ENCODE data around the gene MOB3A. TPM values are rescaled to one million over a fixed set of nuclear protein-coding genes. Genes with fewer than 3 reads are reported as not detected.

Gene MOB3A
- total and polyA plus RNA-seq, 2 of the 8 experiments (the other 6 are each of a cell fraction or from before 2014, with no cell fraction given) = 9.2 to 9.6 TPM

DNA sequence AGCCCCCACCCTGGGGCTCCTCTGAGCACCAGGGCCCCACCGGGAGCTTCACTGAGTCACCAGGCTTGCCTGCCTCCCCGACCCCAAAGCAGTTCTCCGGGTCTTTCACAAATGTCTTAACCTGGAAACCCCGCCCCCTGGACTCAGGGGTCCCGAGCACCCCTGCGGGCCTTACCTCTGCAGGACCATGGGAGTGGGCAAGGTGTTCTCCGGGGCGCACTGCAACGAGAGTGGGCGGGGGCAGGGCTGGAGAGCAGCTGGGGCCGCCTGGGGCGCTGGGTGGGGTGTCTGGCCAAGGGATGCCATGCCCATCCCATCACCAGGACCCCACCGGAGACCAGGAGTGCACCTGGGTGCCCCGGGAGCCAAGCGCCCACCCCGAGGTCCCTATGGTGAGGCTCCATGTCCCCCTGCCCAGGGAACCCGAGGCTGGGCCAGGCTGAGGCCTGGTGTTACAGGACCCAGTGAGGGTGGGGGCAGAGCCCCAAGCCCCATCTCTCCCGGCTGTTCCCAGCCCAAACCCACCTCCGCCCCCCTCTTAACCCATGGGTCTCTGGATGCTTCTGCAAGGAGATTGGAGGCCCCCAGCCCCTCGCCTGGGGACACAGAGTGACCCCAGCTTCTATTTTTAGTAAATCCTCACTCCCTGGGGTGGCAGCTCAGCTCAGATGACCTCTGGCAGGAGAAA is 56.0 kb downstream of the MOB3A start:
- H3K36me3 ChIP-seq (ENCODE audit: control insufficient read depth in 2 of 4, insufficient read depth in 4 of 4, low read length in 3 of 4) = peaks cover 7 to 39% (median 29%) of the 10 kb centered on the region in 4 experiments
- no peak overlapping the region for H3K4me3 ChIP-seq (ENCODE audit: extremely low read depth in 1 of 4, insufficient read depth in 2 of 4, low read depth in 3 of 4, low read length in 4 of 4)
- no peak overlapping the region for H2BK15ac ChIP-seq (ENCODE audit: low read length)
- H2AK5ac ChIP-seq (ENCODE audit: low read depth, low read length) = no peak overlapping the region
- FAIRE-seq (no peak), DNase-seq (ENCODE audit: low read depth in 1 of 2, low spot score in 2 of 2) (no peak)
- no peak overlapping the region for H3K23ac ChIP-seq (ENCODE audit: insufficient read length)
- peak overlapping the region; percentile 93; the same call in 1 of the 2 replicates for H3K27ac ChIP-seq (ENCODE audit: low read depth, low read length)
- no peak overlapping the region for H2BK5ac ChIP-seq (ENCODE audit: low read depth, low read length)
- H3K79me2 ChIP-seq (ENCODE audit: control insufficient read depth in 1 of 2, insufficient read depth in 2 of 2, low read length in 2 of 2) = peaks cover 0 to 5% of the 10 kb centered on the region in 2 experiments; a peak in 1 of 4 replicates
- H3K56ac ChIP-seq (replicated peaks; ENCODE audit: insufficient read length, low read depth, low read length) = no peak overlapping the region
- H3K79me1 ChIP-seq (ENCODE audit: low read depth, low read length) = peaks cover 6% of the 10 kb centered on the region
- 90% methylated on average over 13 of the region's 20 CpGs; no CpG with 5 or more reads in 1 of the 2 experiments for WGBS, 2 experiments (ENCODE audit: extremely low coverage in 1 of 2, insufficient coverage in 1 of 2, insufficient read length in 1 of 2, insufficient replicate concordance in 2 of 2, low coverage in 1 of 2, low lambda C conversion rate in 2 of 2, missing lambda C conversion rate in 1 of 2)
- no peak overlapping the region for H3K14ac ChIP-seq (ENCODE audit: insufficient read length)
- H4K91ac ChIP-seq (replicated peaks; ENCODE audit: insufficient read length, low read length) = no peak overlapping the region
- peaks cover 7 to 8% of the 10 kb centered on the region in 2 experiments; a peak in 1 of 4 replicates for H3K9me3 ChIP-seq (ENCODE audit: insufficient read depth in 2 of 2, low read depth in 1 of 2, low read length in 1 of 2)
- H4K8ac ChIP-seq (ENCODE audit: extremely low read depth, insufficient read depth, low read length) = peak overlapping the region; percentile 14; the same call in 1 of the 2 replicates
- H2BK12ac ChIP-seq (ENCODE audit: low read depth, low read length) = no peak overlapping the region
- H2BK120ac ChIP-seq (replicated peaks; ENCODE audit: low read depth, low read length) = no peak overlapping the region
- H3K23me2 ChIP-seq (ENCODE audit: low read depth, low read length) = no peaks in the 10 kb centered on the region
- no peaks in the 10 kb centered on the region for H3K27me3 ChIP-seq (replicated peaks in 1 of 4; ENCODE audit: control insufficient read depth in 3 of 4, extremely low read depth in 1 of 4, insufficient read depth in 3 of 4, low read length in 3 of 4)
- no peak overlapping the region for H2BK20ac ChIP-seq (ENCODE audit: low read length)
- no peak overlapping the region for H3K9ac ChIP-seq (replicated peaks in 1 of 4; ENCODE audit: extremely low read depth in 1 of 4, low read depth in 3 of 4, low read length in 3 of 4)
- no peak overlapping the region for H3K4me2 ChIP-seq (ENCODE audit: insufficient read depth in 1 of 2, low read depth in 2 of 2, low read length in 2 of 2)
- no peak overlapping the region for H2AFZ ChIP-seq (ENCODE audit: low read length)
- no peak overlapping the region for H4K5ac ChIP-seq (ENCODE audit: insufficient read length, low read depth, low read length)
- H3K4ac ChIP-seq (replicated peaks; ENCODE audit: insufficient read length, low read depth, low read length) = no peak overlapping the region
- ChIA-PET CTCF (ENCODE audit: partially characterized antibody) (interaction anchor here (0.8 to 1.2 kb wide), 4 partner anchors 11 to 23 kb away, joined by 3 to 5 read pairs (median 4); no protein-coding TSS in a partner anchor), POLR2A (ENCODE audit: partially characterized antibody) (interaction anchor here (22.2 to 27.5 kb wide), 2 partner anchors 8 to 11 kb away, joined by 524 read pairs; partner anchors contain the start of gene MKNK2)
- peaks cover 3 to 24% of the 10 kb centered on the region in 2 experiments for H4K20me1 ChIP-seq (replicated peaks in 1 of 2; ENCODE audit: control insufficient read depth in 1 of 2, insufficient read depth in 2 of 2, low read length in 2 of 2)
- H3K4me1 ChIP-seq (replicated peaks in 1 of 4; ENCODE audit: control insufficient read depth in 3 of 4, insufficient read depth in 4 of 4, low read length in 3 of 4) = peaks cover 0 to 23% (median 14%) of the 10 kb centered on the region in 4 experiments; a peak in 6 of 7 replicates
- H3K18ac ChIP-seq (ENCODE audit: extremely low read depth, low read length) = no peak overlapping the region
- TF ChIP-seq GTF2F1 (IDR thresholded peaks at IDR 0.05; ENCODE audit: borderline replicate concordance, low read depth, low read length) (no peak), SP1 (IDR thresholded peaks at IDR 0.05; ENCODE audit: low read depth, low read length) (no peak), TAF7 (optimal IDR thresholded peaks at IDR 0.05; ENCODE audit: borderline replicate concordance, low read depth, low read length) (no peak), HDAC6 (IDR thresholded peaks at IDR 0.05; ENCODE audit: low read depth, low read length) (no peak), POU5F1 (IDR thresholded peaks at IDR 0.05; ENCODE audit: low read depth, low read length) (no peak), RAD21 (IDR thresholded peaks at IDR 0.05 in 1 of 2, conservative IDR thresholded peaks at IDR 0.05 in 1 of 2; ENCODE audit: low read depth in 2 of 2, low read length in 2 of 2) (no peak), CTCF (IDR thresholded peaks at IDR 0.05; ENCODE audit: control extremely low read depth in 1 of 3, insufficient read depth in 1 of 3, low read depth in 1 of 3, low read length in 3 of 3) (no peak), MAX (IDR thresholded peaks at IDR 0.05) (no peak), BACH1 (IDR thresholded peaks at IDR 0.05; ENCODE audit: low read length) (no peak)

All from H1 (cell line).